SK-N-SH treated with all-trans-retinoic acid at 6 μM for 48 hours (cell line): ENCODE measurements around the gene GPR160.

Experiments
- ARNTL ChIP-seq: fragments of 450-650 bp; formaldehyde crosslinking; IDR thresholded peaks from 2 replicates; pipeline ENCODE4 v1.5.0; 2020; ENCODE audit warnings: low read depth, mild to moderate bottlenecking, moderate library complexity, borderline replicate concordance
- CREB5 ChIP-seq: fragments of 250-450 bp; sonication (Bioruptor Pico); IDR thresholded peaks from 2 replicates; pipeline ENCODE4 v1.5.1; 2020; ENCODE audit warnings: low read depth, mild to moderate bottlenecking, moderate library complexity
- GLIS3 ChIP-seq: fragments of 250-450 bp; sonication (Bioruptor Pico); IDR thresholded peaks from 2 replicates; pipeline ENCODE4 v1.5.0; 2020; ENCODE audit warnings: mild to moderate bottlenecking, moderate library complexity
- PATZ1 ChIP-seq: fragments of 250-450 bp; sonication (Bioruptor Pico); IDR thresholded peaks from 2 replicates; pipeline ENCODE4 v1.8.0; 2020; ENCODE audit warnings: mild to moderate bottlenecking, moderate library complexity, borderline replicate concordance
- RARB ChIP-seq: fragments of 250-450 bp; sonication (Bioruptor Pico); IDR thresholded peaks from 2 replicates; pipeline ENCODE4 v1.8.0; 2021; ENCODE audit warnings: mild to moderate bottlenecking, moderate library complexity
- SNAI2 ChIP-seq: fragments of 250-450 bp; sonication (Bioruptor Pico); IDR thresholded peaks from 2 replicates; pipeline ENCODE4 v1.5.0; 2020; ENCODE audit warnings: mild to moderate bottlenecking, moderate library complexity
- TCF4 ChIP-seq: fragments of 250-450 bp; sonication (Bioruptor Pico); IDR thresholded peaks from 2 replicates; pipeline ENCODE4 v1.8.0; 2021; ENCODE audit warnings: mild to moderate bottlenecking, moderate library complexity, borderline replicate concordance
- TOX ChIP-seq: fragments of 250-450 bp; sonication (Bioruptor Pico); IDR thresholded peaks from 2 replicates; pipeline ENCODE4 v1.8.0; 2021; ENCODE audit warnings: mild to moderate bottlenecking, moderate library complexity, borderline replicate concordance
- ZC3H10 ChIP-seq: fragments of 250-450 bp; sonication (Bioruptor Pico); IDR thresholded peaks from 2 replicates; pipeline ENCODE4 v1.5.1; 2021; ENCODE audit warnings: mild to moderate bottlenecking, moderate library complexity
- ZFP3 ChIP-seq: fragments of 250-450 bp; sonication (Bioruptor Pico); IDR thresholded peaks from 2 replicates; pipeline ENCODE4 v1.5.0; 2020; ENCODE audit warnings: mild to moderate bottlenecking, moderate library complexity
- ZFP30 ChIP-seq: fragments of 450-650 bp; formaldehyde crosslinking; IDR thresholded peaks from 2 replicates; pipeline ENCODE4 v1.5.0; 2022; ENCODE audit warnings: mild to moderate bottlenecking, moderate library complexity
- ZNF565 ChIP-seq: fragments of 450-650 bp; formaldehyde crosslinking; conservative IDR thresholded peaks from 2 replicates; pipeline ENCODE4 v1.5.0; 2020; ENCODE audit warnings: low read depth, mild to moderate bottlenecking, moderate library complexity
- ZNF8 ChIP-seq: fragments of 450-650 bp; formaldehyde crosslinking; IDR thresholded peaks from 2 replicates; pipeline ENCODE4 v1.5.0; 2020; ENCODE audit warnings: mild to moderate bottlenecking, moderate library complexity
- TF ChIP-seq, protein P1 (sequence below): fragments of 250-450 bp; sonication (Bioruptor Pico); IDR thresholded peaks from 2 replicates; pipeline ENCODE4 v1.5.1; 2021; ENCODE audit warnings: mild to moderate bottlenecking, moderate library complexity

DNA sequence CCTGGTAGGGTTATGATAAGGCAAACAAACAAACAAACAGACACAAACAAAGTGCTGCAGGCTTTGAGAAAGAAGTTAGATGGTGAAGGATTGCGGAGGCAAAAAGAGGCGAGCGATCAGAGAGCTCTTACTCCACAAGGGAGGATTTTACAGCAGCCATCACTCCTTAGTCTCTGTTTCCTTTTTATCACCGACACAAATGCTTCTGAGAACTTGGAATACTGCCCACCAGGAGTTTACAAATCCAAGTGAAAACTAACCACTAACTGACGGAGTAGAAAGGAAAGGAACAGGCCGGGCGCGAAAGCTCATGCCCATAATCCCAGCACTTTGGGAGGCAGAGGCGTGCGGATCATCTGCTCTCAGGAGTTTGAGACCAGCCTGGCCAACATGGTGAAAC lies 35.6 kb upstream of the GPR160 start:
- no peak for TF ChIP-seq ARNTL (CRISPR knock-in tag)
- no peak for TF ChIP-seq SNAI2 (CRISPR knock-in tag)
- TF ChIP-seq, protein P1, sequence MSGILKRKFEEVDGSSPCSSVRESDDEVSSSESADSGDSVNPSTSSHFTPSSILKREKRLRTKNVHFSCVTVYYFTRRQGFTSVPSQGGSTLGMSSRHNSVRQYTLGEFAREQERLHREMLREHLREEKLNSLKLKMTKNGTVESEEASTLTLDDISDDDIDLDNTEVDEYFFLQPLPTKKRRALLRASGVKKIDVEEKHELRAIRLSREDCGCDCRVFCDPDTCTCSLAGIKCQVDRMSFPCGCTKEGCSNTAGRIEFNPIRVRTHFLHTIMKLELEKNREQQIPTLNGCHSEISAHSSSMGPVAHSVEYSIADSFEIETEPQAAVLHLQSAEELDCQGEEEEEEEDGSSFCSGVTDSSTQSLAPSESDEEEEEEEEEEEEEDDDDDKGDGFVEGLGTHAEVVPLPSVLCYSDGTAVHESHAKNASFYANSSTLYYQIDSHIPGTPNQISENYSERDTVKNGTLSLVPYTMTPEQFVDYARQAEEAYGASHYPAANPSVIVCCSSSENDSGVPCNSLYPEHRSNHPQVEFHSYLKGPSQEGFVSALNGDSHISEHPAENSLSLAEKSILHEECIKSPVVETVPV (CRISPR knock-in tag), result no peak
- no peak for TF ChIP-seq GLIS3 (CRISPR knock-in tag)
- TF ChIP-seq TOX (CRISPR knock-in tag), result no peak
- no peak for TF ChIP-seq ZNF8 (CRISPR knock-in tag)
- no peak for TF ChIP-seq PATZ1
- no peak for TF ChIP-seq ZNF565
- no peak for TF ChIP-seq ZFP3 (CRISPR knock-in tag)
- TF ChIP-seq TCF4 (CRISPR knock-in tag), result no peak
- TF ChIP-seq CREB5 (CRISPR knock-in tag), result no peak
- no peak for TF ChIP-seq RARB
- no peak for TF ChIP-seq ZC3H10 (CRISPR knock-in tag)
- TF ChIP-seq ZFP30 (CRISPR knock-in tag), result no peak
